Measurements from ENCODE around the gene PDLIM7. TPM values are rescaled to one million over a fixed set of nuclear protein-coding genes. Genes with fewer than 3 reads are reported as not detected.

The PDLIM7 gene
- total and polyA plus RNA-seq, 2 donors (not counting 3 experiments of a cell fraction or from before 2014, with no cell fraction given) = 314 to 318 TPM

DNA sequence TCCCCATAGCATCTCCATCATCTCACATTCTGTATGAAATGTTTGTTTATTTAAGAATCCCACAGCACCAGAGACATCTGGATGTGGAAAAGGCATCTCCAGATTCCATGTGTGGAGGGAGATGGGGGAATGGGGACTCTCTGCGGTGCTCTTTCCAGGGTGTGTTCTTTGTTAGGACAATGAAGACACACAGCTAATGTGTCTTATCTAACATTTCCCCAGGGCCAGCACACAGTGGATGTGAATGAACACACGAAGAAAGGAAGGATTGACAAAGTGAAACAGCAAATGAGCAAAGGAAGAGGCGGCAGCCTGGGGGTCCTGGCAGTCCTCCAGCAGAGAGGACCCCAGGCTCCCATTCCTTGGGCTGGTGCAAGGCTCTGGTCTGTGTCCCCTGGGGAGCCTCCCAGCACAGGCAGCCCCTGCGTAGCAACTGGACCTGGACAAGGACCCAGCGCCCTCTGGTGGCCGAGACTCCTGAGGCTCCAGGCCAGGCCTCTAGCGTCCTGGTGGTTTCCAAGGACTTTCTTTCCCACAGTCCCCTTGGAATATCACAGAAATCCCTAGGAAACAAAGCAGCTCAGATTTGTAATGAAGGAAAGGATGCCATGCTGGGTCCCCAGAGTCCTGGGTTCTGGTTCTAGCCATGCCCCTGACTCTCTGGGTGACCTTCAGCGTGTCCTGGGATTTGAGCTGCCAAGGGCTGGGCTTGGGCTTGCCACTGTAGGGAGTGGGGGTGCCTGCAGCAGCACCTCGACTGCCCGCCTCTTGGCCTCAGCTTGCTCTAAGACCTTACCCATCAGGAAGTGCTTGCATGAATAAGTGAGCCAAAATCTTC lies 3.5 kb upstream of the PDLIM7 start:
- Histone ChIP-seq H3K27me3 (ENCODE audit: control insufficient read depth in 2 of 2, insufficient read depth in 2 of 2, low read length in 2 of 2) (no peaks in the 10 kb centered on the region), H3K9me3 (replicated peaks; ENCODE audit: control insufficient read depth, insufficient read depth, low read length) (no peaks in the 10 kb centered on the region), H2AFZ (ENCODE audit: low read depth, low read length) (no peak overlapping the region), H3K36me3 (ENCODE audit: control insufficient read depth in 2 of 2, extremely low read depth in 1 of 2, insufficient read depth in 2 of 2, low read length in 2 of 2) (peaks cover 0 to 3% of the 10 kb centered on the region in 2 experiments), H3K4me3 (replicated peaks in 1 of 3; ENCODE audit: insufficient read depth in 1 of 3, low read depth in 1 of 3, low read length in 3 of 3) (no peak overlapping the region), H3K27ac (ENCODE audit: insufficient read depth, low read depth, low read length) (no peak overlapping the region), H3K4me2 (ENCODE audit: insufficient read depth, low read length) (no peak overlapping the region), H4K20me1 (replicated peaks; ENCODE audit: control insufficient read depth, extremely low read depth, insufficient read depth, low read length) (no peaks in the 10 kb centered on the region), H3K9ac (replicated peaks; ENCODE audit: extremely low read depth, insufficient read depth, low read length) (no peak overlapping the region), H3K9me1 (replicated peaks; ENCODE audit: control insufficient read depth, extremely low read depth, insufficient read depth, low read length) (no peaks in the 10 kb centered on the region), H3K79me2 (ENCODE audit: control insufficient read depth, insufficient read depth, low read length) (peaks cover 7% of the 10 kb centered on the region), H3K4me1 (ENCODE audit: control insufficient read depth, extremely low read depth, insufficient read depth, low read length) (peaks cover 12% of the 10 kb centered on the region)
- ChIA-PET CTCF (interaction anchor here (0.7 to 4.8 kb wide), 23 partner anchors 9 to 192 kb away, joined by 3 to 58 read pairs (median 3); partner anchors contain the start of genes DDX41 and DOK3), POLR2A (interaction anchor here (0.5 kb wide), 1 partner anchor 21 kb away, joined by 5 read pairs; no protein-coding TSS in a partner anchor)
- DNase-seq (ENCODE audit: low read depth, low spot score) (peak; percentile 78), FAIRE-seq (peak; percentile 89)
- dilution Hi-C loops (cut with MboI; ENCODE audit: extremely low pct_ligation_motif_present, low sequenced_read_pairs) (no loop called here), intact Hi-C loops (cut with micrococcal nuclease) (loop anchor here (1.0 to 2.0 kb wide), 5 partner anchors 10 to 386 kb away; no protein-coding TSS in a partner anchor)
- TF ChIP-seq MAX (IDR thresholded peaks at IDR 0.05; ENCODE audit: insufficient read depth, insufficient read length) (no peak), EZH2 (IDR thresholded peaks at IDR 0.05; ENCODE audit: borderline replicate concordance, low read depth, low read length, severe bottlenecking) (no peak), CTCF (IDR thresholded peaks at IDR 0.05; ENCODE audit: extremely low read depth in 1 of 2, insufficient read depth in 1 of 2, low read depth in 1 of 2, low read length in 2 of 2) (peak; percentile 97 to 98), POLR2AphosphoS5 (IDR thresholded peaks at IDR 0.05; ENCODE audit: insufficient read depth, low read depth, low read length) (peak; percentile 17)
- BruUV-seq (replicated peaks) = no TSS peak
